K562 (cell line): Measurements from ENCODE around the gene ASS1. TPM values are rescaled to one million over a fixed set of nuclear protein-coding genes. Genes with fewer than 3 reads are reported as not detected.

Source experiments
- HES1 ChIP-seq: fragments of 450-650 bp; IDR thresholded peaks from 2 replicates; pipeline ENCODE4 v1.6.1; 2016; ENCODE audit warnings: low read depth, mild to moderate bottlenecking, moderate library complexity
- JUN ChIP-seq, 2 experiments: sonication (generic) in 1 of 2; formaldehyde crosslinking in 1 of 2; IDR thresholded peaks; 2 replicates each; pipeline versions ENCODE4 v1.6.1 to v1.8.0; 2012 to 2022; ENCODE audit warnings: borderline replicate concordance in 2 of 2, mild to moderate bottlenecking in 2 of 2, improper control_type of control experiment in 1 of 2, low read depth in 1 of 2, low read length in 1 of 2, missing genetic modification reagents in 1 of 2
- JUND ChIP-seq, 2 experiments: IDR thresholded peaks; 2 replicates in 1 of 2; 3 replicates in 1 of 2; pipeline ENCODE4 v1.6.1; 2011; ENCODE audit warnings: borderline replicate concordance in 2 of 2, low read depth in 2 of 2, low read length in 2 of 2, improper control_type of control experiment in 1 of 2, missing biosample characterization in 1 of 2, missing genetic modification characterization in 1 of 2, missing genetic modification reagents in 1 of 2
- NCOA1 ChIP-seq: fragments of 450-650 bp; IDR thresholded peaks from 2 replicates; pipeline ENCODE4 v1.6.1; 2016; ENCODE audit warnings: low read depth
- NCOA6 ChIP-seq: fragments of 450-650 bp; IDR thresholded peaks from 2 replicates; pipeline ENCODE4 v1.6.1; 2017; ENCODE audit warnings: mild to moderate bottlenecking
- NR2F6 ChIP-seq: fragments of 450-650 bp; formaldehyde crosslinking; IDR thresholded peaks from 2 replicates; pipeline ENCODE4 v1.4.0; 2020; ENCODE audit warnings: mild to moderate bottlenecking
- POLR2G ChIP-seq: fragments of 200-400 bp; formaldehyde crosslinking; IDR thresholded peaks from 2 replicates; pipeline ENCODE4 v1.6.1; 2017; ENCODE audit warnings: low read depth, mild to moderate bottlenecking, antibody characterized with exemption, low read length, moderate library complexity
- SMC3 ChIP-seq: conservative IDR thresholded peaks from 2 replicates; pipeline ENCODE4 v1.6.1; 2011; ENCODE audit warnings: low read depth, low read length, improper control_type of control experiment; ENCODE audit not compliant: insufficient read depth
- SRF ChIP-seq, 2 experiments: fragments of 250-450, 450-650 bp in 1 of 2; sonication (Bioruptor Pico) in 1 of 2; sonication (generic) in 1 of 2; formaldehyde crosslinking; IDR thresholded peaks; 2 replicates each; pipeline versions ENCODE4 v1.5.0 to v1.5.1; 2020 to 2022; ENCODE audit warnings: mild to moderate bottlenecking in 1 of 2, missing genetic modification reagents in 1 of 2
- TBL1XR1 ChIP-seq, 2 experiments: IDR thresholded peaks; 2 replicates each; pipeline ENCODE4 v1.6.1; 2012; ENCODE audit warnings: improper control_type of control experiment in 2 of 2, low read length in 2 of 2, mild to moderate bottlenecking in 1 of 2
- TGIF2 ChIP-seq: sonication (generic); formaldehyde crosslinking; IDR thresholded peaks from 2 replicates; pipeline ENCODE4 v1.8.1; 2022; ENCODE audit warnings: mild to moderate bottlenecking, missing genetic modification reagents, moderate library complexity
- TOE1 ChIP-seq, 2 experiments: fragments of 450-650 bp in 1 of 2; sonication (generic) in 1 of 2; formaldehyde crosslinking in 1 of 2; IDR thresholded peaks; 2 replicates each; pipeline versions ENCODE4 v1.7.1 to v1.8.0; 2016 to 2022; ENCODE audit warnings: borderline replicate concordance in 2 of 2, mild to moderate bottlenecking in 2 of 2, antibody characterized with exemption in 1 of 2, inconsistent platforms in 1 of 2, low read depth in 1 of 2, missing genetic modification reagents in 1 of 2, moderate library complexity in 1 of 2
- UBTF ChIP-seq, 2 experiments: IDR thresholded peaks; 2 replicates each; pipeline ENCODE4 v1.6.1; 2012; ENCODE audit warnings: improper control_type of control experiment in 2 of 2, low read depth in 2 of 2, low read length in 2 of 2, borderline replicate concordance in 1 of 2
- ZNF431 ChIP-seq: sonication (generic); formaldehyde crosslinking; IDR thresholded peaks from 2 replicates; pipeline ENCODE4 v1.8.0; 2022; ENCODE audit warnings: mild to moderate bottlenecking, missing genetic modification reagents
- polyA plus RNA-seq, 8 experiments: library from polyadenylated mRNA; depleted of rRNA in 4 of 8; stranded (reverse) in 5 of 8; unstranded in 3 of 8; fragments of >200 nt; fragmentation: Nextera tagmentation in 2 of 8; fragmentation: Illumina TruSeq in 1 of 8; extraction: Ambion mirVana in 2 of 8; extraction: Trizol in 1 of 8; gene quantifications; 2 replicates each; pipeline versions ENCODE4 v1.2.1 to v1.2.3, GENCODE V29; 2011 to 2014; ENCODE audit warnings: inconsistent platforms in 1 of 8, missing spikeins in 1 of 8
- total RNA-seq, 7 experiments: library from RNA; depleted of rRNA in 6 of 7; stranded (reverse); fragments of >200 nt in 6 of 7; fragmentation: Illumina TruSeq in 2 of 7; extraction: Trizol in 2 of 7; gene quantifications; 2 replicates each; pipeline versions ENCODE4 v1.2.1 to v1.2.3, GENCODE V29; 2011 to 2021; ENCODE audit warnings: low replicate concordance in 1 of 7
- TF ChIP-seq, protein P1 (sequence below): fragments of 450-650 bp; IDR thresholded peaks from 2 replicates; pipeline ENCODE4 v1.7.0; 2016; ENCODE audit warnings: borderline replicate concordance
- TF ChIP-seq, protein P2 (sequence below): fragments of 150-350 bp; IDR thresholded peaks from 2 replicates; pipeline ENCODE4 v1.6.1; 2014; ENCODE audit warnings: low read depth, mild to moderate bottlenecking, low read length, borderline replicate concordance

Gene ASS1
- total and polyA plus RNA-seq, 9 of the 15 experiments (the other 6 are each of a cell fraction or from before 2014, with no cell fraction given): 1.5 to 5.7 (median 3.7) TPM

GRCh38 chr9:130535818-130536521 lies 91.2 kb downstream of the ASS1 start (continued):
- TF ChIP-seq TBL1XR1 (IDR thresholded peaks at IDR 0.05; ENCODE audit: low read length in 2 of 2) (peak; percentile 33 to 80; a peak in 3 of 4 replicates), TGIF2 (CRISPR knock-in tag) (no peak), NCOA6 (no peak), NR2F6 (CRISPR knock-in tag) (no peak), NCOA1 (peak; percentile 71; the same call in 1 of the 2 replicates), POLR2G (peak; percentile 64), TOE1 (IDR thresholded peaks at IDR 0.05; ENCODE audit: borderline replicate concordance) (0 out of 2 replicates have a peak, but pooled peaks have one; percentile 24), TOE1 (CRISPR knock-in tag; IDR thresholded peaks at IDR 0.05; ENCODE audit: borderline replicate concordance, low read depth) (no peak), HES1 (peak; percentile 44; the same call in 1 of the 2 replicates), SMC3 (0 out of 2 replicates have a peak, but pooled peaks have one; percentile 10), ZNF431 (CRISPR knock-in tag) (no peak), JUN (IDR thresholded peaks at IDR 0.05; ENCODE audit: borderline replicate concordance, low read depth, low read length) (peak; percentile 48; the same call in 1 of the 2 replicates), JUN (CRISPR knock-in tag; IDR thresholded peaks at IDR 0.05; ENCODE audit: borderline replicate concordance) (no peak), SRF (CRISPR knock-in tag; IDR thresholded peaks at IDR 0.05) (peak in 1 of 2 experiments; percentile 44; a peak in 1 of 4 replicates), JUND (IDR thresholded peaks at IDR 0.05; ENCODE audit: borderline replicate concordance, low read depth, low read length) (peak; percentile 90), JUND (tag; IDR thresholded peaks at IDR 0.05; ENCODE audit: borderline replicate concordance, low read depth, low read length) (peak; percentile 83; the same call in 2 of the 3 replicates), UBTF (IDR thresholded peaks at IDR 0.05; ENCODE audit: borderline replicate concordance in 1 of 2, low read depth in 2 of 2, low read length in 2 of 2) (peak; percentile 24 to 72; a peak in 1 of 4 replicates)
- TF ChIP-seq, protein P1, sequence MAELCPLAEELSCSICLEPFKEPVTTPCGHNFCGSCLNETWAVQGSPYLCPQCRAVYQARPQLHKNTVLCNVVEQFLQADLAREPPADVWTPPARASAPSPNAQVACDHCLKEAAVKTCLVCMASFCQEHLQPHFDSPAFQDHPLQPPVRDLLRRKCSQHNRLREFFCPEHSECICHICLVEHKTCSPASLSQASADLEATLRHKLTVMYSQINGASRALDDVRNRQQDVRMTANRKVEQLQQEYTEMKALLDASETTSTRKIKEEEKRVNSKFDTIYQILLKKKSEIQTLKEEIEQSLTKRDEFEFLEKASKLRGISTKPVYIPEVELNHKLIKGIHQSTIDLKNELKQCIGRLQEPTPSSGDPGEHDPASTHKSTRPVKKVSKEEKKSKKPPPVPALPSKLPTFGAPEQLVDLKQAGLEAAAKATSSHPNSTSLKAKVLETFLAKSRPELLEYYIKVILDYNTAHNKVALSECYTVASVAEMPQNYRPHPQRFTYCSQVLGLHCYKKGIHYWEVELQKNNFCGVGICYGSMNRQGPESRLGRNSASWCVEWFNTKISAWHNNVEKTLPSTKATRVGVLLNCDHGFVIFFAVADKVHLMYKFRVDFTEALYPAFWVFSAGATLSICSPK: no peak
- TF ChIP-seq, protein P2, sequence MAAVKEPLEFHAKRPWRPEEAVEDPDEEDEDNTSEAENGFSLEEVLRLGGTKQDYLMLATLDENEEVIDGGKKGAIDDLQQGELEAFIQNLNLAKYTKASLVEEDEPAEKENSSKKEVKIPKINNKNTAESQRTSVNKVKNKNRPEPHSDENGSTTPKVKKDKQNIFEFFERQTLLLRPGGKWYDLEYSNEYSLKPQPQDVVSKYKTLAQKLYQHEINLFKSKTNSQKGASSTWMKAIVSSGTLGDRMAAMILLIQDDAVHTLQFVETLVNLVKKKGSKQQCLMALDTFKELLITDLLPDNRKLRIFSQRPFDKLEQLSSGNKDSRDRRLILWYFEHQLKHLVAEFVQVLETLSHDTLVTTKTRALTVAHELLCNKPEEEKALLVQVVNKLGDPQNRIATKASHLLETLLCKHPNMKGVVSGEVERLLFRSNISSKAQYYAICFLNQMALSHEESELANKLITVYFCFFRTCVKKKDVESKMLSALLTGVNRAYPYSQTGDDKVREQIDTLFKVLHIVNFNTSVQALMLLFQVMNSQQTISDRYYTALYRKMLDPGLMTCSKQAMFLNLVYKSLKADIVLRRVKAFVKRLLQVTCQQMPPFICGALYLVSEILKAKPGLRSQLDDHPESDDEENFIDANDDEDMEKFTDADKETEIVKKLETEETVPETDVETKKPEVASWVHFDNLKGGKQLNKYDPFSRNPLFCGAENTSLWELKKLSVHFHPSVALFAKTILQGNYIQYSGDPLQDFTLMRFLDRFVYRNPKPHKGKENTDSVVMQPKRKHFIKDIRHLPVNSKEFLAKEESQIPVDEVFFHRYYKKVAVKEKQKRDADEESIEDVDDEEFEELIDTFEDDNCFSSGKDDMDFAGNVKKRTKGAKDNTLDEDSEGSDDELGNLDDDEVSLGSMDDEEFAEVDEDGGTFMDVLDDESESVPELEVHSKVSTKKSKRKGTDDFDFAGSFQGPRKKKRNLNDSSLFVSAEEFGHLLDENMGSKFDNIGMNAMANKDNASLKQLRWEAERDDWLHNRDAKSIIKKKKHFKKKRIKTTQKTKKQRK: no peak
